HepG2 (cell line): ENCODE data around the gene SYMPK. TPM values are rescaled to one million over a fixed set of nuclear protein-coding genes. Genes with fewer than 3 reads are reported as not detected.

ENCODE experiments used
- CBFB ChIP-seq: sonication (generic); formaldehyde crosslinking; IDR thresholded peaks from 2 replicates; pipeline ENCODE4 v1.4.0; 2020; ENCODE audit warnings: missing genetic modification reagents
- CCDC6 ChIP-seq: sonication (generic); formaldehyde crosslinking; IDR thresholded peaks from 2 replicates; pipeline ENCODE4 v1.8.1; 2022; ENCODE audit warnings: mild to moderate bottlenecking, missing genetic modification reagents, moderate library complexity
- DDIT3 ChIP-seq: sonication (generic); formaldehyde crosslinking; IDR thresholded peaks from 2 replicates; pipeline ENCODE4 v1.4.0; 2020; ENCODE audit warnings: mild to moderate bottlenecking, missing genetic modification reagents
- GABPB1 ChIP-seq: IDR thresholded peaks from 2 replicates; pipeline ENCODE4 v1.6.1; 2016; ENCODE audit warnings: mild to moderate bottlenecking, missing genetic modification reagents, moderate library complexity, missing compliant biosample characterization
- GPN1 ChIP-seq: sonication (generic); formaldehyde crosslinking; IDR thresholded peaks from 2 replicates; pipeline ENCODE4 v1.5.1; 2020; ENCODE audit warnings: missing genetic modification reagents, borderline replicate concordance
- HES4 ChIP-seq: sonication (generic); formaldehyde crosslinking; IDR thresholded peaks from 2 replicates; pipeline ENCODE4 v1.9.0; 2021; ENCODE audit warnings: mild to moderate bottlenecking, missing genetic modification reagents, borderline replicate concordance
- HNF4A ChIP-seq: sonication (generic); formaldehyde crosslinking; IDR thresholded peaks from 2 replicates; pipeline ENCODE4 v1.4.0; 2020; ENCODE audit warnings: missing genetic modification reagents
- KLF11 ChIP-seq: IDR thresholded peaks from 2 replicates; pipeline ENCODE4 v1.6.1; 2016; ENCODE audit warnings: missing compliant biosample characterization
- MBD4 ChIP-seq: IDR thresholded peaks from 2 replicates; pipeline ENCODE4 v1.6.1; 2012; ENCODE audit warnings: low read length, inconsistent platforms, borderline replicate concordance
- NR2F6 ChIP-seq, 2 experiments: IDR thresholded peaks; 2 replicates each; pipeline ENCODE4 v1.6.1; 2016; ENCODE audit warnings: antibody characterized with exemption in 1 of 2, mild to moderate bottlenecking in 1 of 2
- ZBTB21 ChIP-seq: sonication (generic); formaldehyde crosslinking; IDR thresholded peaks from 2 replicates; pipeline ENCODE4 v1.4.0; 2020; ENCODE audit warnings: missing genetic modification reagents
- ZNF318 ChIP-seq: sonication (generic); formaldehyde crosslinking; IDR thresholded peaks from 2 replicates; pipeline ENCODE4 v1.4.0; 2020; ENCODE audit warnings: mild to moderate bottlenecking, missing genetic modification reagents
- ZNF75D ChIP-seq: sonication (generic); formaldehyde crosslinking; IDR thresholded peaks from 2 replicates; pipeline ENCODE4 v1.8.1; 2023; ENCODE audit warnings: missing genetic modification reagents, mild to moderate bottlenecking, borderline replicate concordance
- ZNF792 ChIP-seq: IDR thresholded peaks from 2 replicates; pipeline ENCODE4 v1.6.1; 2016
- polyA plus RNA-seq, 8 experiments: library from polyadenylated mRNA; depleted of rRNA in 3 of 8; stranded (reverse) in 7 of 8; unstranded in 1 of 8; fragments of >200 nt; fragmentation: Illumina TruSeq in 4 of 8; extraction: Trizol in 4 of 8; gene quantifications; 2 replicates each; pipeline versions ENCODE4 v1.2.1 to v1.2.3, GENCODE V29; 2011 to 2016; ENCODE audit warnings: low read depth in 4 of 8, missing spikeins in 1 of 8, mixed read lengths in 1 of 8; ENCODE audit not compliant: insufficient read depth in 1 of 8
- total RNA-seq, 5 experiments: library from RNA; depleted of rRNA; stranded (reverse); fragments of >200 nt; fragmentation: Illumina TruSeq; extraction: Trizol; gene quantifications; 2 replicates each; pipeline ENCODE4 v1.2.3, GENCODE V29; 2016; ENCODE audit warnings: low read depth in 1 of 5

SYMPK gene
- total and polyA plus RNA-seq, 2 of the 13 experiments (the other 11 are each of a cell fraction or from before 2014, with no cell fraction given) = 21.9 to 55.7 TPM

- TF ChIP-seq ZNF318 (CRISPR knock-in tag) = no peak
- TF ChIP-seq ZNF792 (CRISPR knock-in tag) = no peak
- TF ChIP-seq GPN1 = no peak
- no peak for TF ChIP-seq NR2F6 (IDR thresholded peaks at IDR 0.05)
- TF ChIP-seq NR2F6 (CRISPR knock-in tag; IDR thresholded peaks at IDR 0.05) = no peak
- no peak for TF ChIP-seq HNF4A (CRISPR knock-in tag)
- TF ChIP-seq CBFB (CRISPR knock-in tag) = no peak
- TF ChIP-seq GABPB1 = no peak
- no peak for TF ChIP-seq CCDC6
- no peak for TF ChIP-seq ZBTB21 (CRISPR knock-in tag)
- TF ChIP-seq KLF11 = no peak
- no peak for TF ChIP-seq DDIT3 (CRISPR knock-in tag)
- peak; percentile 42; the same call in 1 of the 2 replicates for TF ChIP-seq HES4 (CRISPR knock-in tag)
- no peak for TF ChIP-seq MBD4
- TF ChIP-seq ZNF75D (CRISPR knock-in tag) = no peak
Measured at GRCh38 chr19:45876161-45876410, 13.1 kb upstream of the SYMPK start (continued).
